Measurements from ENCODE around the gene MAP3K9. TPM values are rescaled to one million over a fixed set of nuclear protein-coding genes. Genes with fewer than 3 reads are reported as not detected.

Gene MAP3K9
- total RNA-seq, result 0.32 and 0.39 TPM in 2 replicates

DNA sequence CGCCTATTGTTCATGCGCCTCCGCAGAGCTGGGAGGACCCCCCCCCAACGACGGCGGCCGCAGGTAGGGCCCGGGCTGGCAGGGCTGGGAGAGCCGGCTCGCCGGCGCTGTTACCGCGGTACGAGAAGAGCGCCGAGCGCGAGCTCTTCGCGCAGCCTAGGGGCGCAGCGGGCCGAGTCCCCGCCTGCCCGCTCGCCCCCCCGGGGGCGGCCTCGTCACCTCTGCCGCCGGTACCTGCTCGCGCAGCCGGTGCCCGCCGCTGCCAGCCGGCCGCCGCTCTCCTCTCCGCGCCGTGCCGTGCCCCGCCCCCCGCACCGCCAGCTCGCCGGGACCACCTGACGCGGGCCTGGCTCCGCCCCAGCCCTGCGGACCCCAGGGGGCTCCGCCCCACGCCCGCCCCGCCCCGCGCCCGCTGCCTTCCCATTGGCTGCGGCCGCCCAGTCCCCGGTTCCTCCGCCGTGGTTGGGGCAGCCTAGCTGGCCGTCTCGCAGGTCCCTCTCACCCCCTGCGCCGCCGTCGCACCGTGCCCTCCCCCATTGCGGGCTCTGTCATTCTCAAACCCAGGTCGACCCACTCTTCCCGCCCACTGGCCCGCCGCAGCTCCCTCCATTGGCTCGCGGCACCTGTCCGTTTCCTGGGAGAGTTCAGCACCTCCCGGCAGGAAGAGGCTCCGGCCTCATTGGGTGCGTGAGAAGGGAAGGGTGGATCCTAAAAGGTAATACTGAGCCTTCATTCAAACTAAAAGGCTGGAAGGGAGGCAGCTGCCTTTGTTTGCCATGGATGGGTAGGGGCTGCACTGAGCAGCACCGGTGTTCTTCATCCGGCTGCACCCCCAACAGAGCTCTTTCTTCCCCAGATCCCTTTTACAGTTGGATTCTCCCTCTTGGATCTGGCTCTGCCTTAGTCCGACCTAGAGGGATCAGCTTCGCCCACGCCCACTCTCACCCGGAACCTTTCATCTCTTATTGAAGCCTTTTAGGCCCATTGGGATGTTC, at the start of gene MAP3K9:
Gene MAP3K9, minus strand, starts transcription at position 289 of the 995 bp plus-strand sequence. CDS start 342 bp downstream, outside the sequence.

Other genes starting within 250 kb of the MAP3K9 start
- gene MED6, start 208.9 kb downstream of the MAP3K9 start, total RNA-seq, result 46.5 and 54.0 TPM in 2 replicates
- gene TTC9, start 167.6 kb downstream of the MAP3K9 start, total RNA-seq, result 2.6 and 3.5 TPM in 2 replicates
- 67.0 and 74.2 TPM in 2 replicates for gene PCNX1, start 97.9 kb upstream of the MAP3K9 start, total RNA-seq